Bronchial epithelial cell (primary cell): ENCODE measurements around the gene SETBP1. TPM values are rescaled to one million over a fixed set of nuclear protein-coding genes. Genes with fewer than 3 reads are reported as not detected.

ENCODE experiments used
- DNase-seq: peaks from one replicate; pipeline ENCODE4 v3.0.0-alpha.2; 2010; ENCODE audit warnings: low read depth
- FAIRE-seq: peaks from 2 replicates; lab custom pipeline; 2011; peaks lifted over from hg19 to GRCh38; lab: Jason Lieb, UNC
- H3K27me3 ChIP-seq: 2 replicates; pipeline ENCODE4 v1.5.1; 2011; ENCODE audit warnings: low read length; ENCODE audit not compliant: control insufficient read depth, insufficient read depth
- H3K36me3 ChIP-seq: 2 replicates; pipeline ENCODE4 v1.5.1; 2011; ENCODE audit warnings: low read length; ENCODE audit not compliant: control insufficient read depth, insufficient read depth
- H3K4me3 ChIP-seq: 2 replicates; pipeline ENCODE4 v1.5.1; 2011; ENCODE audit warnings: mild to moderate bottlenecking, low read depth, low read length, control low read depth
- total RNA-seq: library from RNA; depleted of rRNA; stranded (reverse); fragments of >200 nt; gene quantifications from 2 replicates; pipeline ENCODE4 v1.2.1, GENCODE V29; 2014
- TF ChIP-seq, protein P1 (sequence below): IDR thresholded peaks from 2 replicates; pipeline ENCODE4 v1.5.1; 2011; ENCODE audit warnings: mild to moderate bottlenecking, moderate library complexity, low read length, control low read depth, inconsistent platforms; ENCODE audit not compliant: insufficient read depth, severe bottlenecking

Gene SETBP1
- total RNA-seq, 1 donor from 2014 or later, result 1.8 TPM

DNA sequence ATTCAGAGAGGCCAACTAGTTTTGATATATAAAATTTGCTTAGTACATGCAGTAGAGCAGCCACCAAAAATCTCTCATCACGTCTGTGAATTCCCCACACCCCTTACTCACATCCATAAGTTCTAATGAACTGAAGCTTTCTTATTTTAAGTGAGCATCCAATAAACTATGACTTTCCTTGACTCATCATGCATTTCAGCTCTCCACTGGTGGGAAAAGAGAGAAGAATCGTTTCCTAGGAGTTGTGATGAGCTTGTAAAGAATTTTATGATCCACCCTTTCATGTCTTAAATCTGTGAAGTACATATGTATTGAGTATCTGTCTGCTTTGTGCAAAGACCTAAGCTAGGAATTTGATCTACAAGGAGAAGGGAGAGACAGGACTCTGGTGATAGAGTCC lies 428.6 kb downstream of the SETBP1 start:
- no peaks in the 10 kb centered on the region for H3K27me3 ChIP-seq
- DNase-seq, result no peak
- TF ChIP-seq, protein P1, sequence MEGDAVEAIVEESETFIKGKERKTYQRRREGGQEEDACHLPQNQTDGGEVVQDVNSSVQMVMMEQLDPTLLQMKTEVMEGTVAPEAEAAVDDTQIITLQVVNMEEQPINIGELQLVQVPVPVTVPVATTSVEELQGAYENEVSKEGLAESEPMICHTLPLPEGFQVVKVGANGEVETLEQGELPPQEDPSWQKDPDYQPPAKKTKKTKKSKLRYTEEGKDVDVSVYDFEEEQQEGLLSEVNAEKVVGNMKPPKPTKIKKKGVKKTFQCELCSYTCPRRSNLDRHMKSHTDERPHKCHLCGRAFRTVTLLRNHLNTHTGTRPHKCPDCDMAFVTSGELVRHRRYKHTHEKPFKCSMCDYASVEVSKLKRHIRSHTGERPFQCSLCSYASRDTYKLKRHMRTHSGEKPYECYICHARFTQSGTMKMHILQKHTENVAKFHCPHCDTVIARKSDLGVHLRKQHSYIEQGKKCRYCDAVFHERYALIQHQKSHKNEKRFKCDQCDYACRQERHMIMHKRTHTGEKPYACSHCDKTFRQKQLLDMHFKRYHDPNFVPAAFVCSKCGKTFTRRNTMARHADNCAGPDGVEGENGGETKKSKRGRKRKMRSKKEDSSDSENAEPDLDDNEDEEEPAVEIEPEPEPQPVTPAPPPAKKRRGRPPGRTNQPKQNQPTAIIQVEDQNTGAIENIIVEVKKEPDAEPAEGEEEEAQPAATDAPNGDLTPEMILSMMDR, result no peak
- no peak overlapping the region for H3K4me3 ChIP-seq
- no peak for FAIRE-seq
- H3K36me3 ChIP-seq, result no peaks in the 10 kb centered on the region

DNA sequence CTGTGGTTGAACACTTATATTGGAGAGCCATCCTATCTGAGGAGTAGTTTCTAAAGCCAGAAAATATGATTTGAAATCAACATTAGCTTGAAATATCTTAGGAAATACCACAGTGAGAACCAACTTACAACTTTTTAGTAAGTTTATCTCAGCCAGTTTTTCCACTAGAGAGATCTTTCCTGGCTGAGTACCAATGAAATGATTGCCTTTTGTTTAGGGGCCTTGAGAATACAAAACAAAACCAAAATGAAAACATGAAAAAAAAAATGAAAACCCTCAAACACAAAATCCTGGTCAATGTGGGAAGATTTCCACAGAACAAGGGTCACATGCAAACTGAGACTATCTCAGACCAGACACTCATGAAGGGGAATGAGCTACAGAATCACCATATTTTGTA lies 429.0 kb downstream of the SETBP1 start:
- no peak overlapping the region for H3K4me3 ChIP-seq
- H3K36me3 ChIP-seq, result no peaks in the 10 kb centered on the region
- H3K27me3 ChIP-seq, result no peaks in the 10 kb centered on the region
- FAIRE-seq (no peak), DNase-seq (no peak)
- TF ChIP-seq, protein P1, result no peak

DNA sequence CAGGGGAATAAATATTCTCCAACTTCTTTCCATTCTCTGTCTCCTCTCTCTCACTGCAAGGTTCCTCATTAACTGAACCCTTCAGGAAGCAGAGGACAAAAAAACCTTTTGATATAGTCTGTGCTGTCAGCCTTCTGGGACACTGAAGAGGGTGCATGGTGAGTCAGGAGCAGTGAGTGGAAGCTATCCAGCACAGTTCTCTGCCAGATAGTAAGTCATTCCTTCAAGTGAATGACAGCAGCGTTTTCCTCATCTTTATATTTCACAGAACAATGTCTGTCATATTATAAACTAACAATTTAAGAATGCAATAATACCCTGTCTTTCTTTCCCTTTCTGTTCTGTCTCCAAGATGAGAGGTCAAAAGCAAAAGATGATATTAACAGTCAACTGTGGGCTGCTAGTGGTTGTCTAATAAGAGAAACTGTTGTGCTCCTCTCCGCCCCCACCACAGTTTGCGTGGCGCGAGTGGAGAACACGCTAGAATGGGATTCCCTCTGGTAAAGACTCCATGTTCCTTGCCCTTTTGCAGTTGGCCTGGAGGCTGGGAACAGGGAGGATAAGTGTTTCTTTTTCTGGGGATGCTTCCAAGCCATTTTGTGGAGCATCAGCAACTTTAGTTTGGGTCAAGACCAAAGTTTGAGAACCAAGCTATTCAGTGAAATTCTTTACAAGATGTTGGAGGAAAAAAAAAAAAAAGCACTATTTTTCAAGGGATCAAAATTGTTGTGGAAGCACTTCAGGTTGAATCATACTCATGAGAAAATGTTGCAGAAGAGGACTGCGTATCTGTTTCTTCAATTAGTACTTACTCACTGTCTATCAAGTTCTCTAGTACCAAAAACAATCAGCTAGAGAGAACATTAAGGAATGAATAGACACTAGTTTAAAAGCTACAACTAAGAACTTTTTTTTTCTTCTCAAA lies 430.2 kb downstream of the SETBP1 start:
- FAIRE-seq (no peak), DNase-seq (peak; percentile 11)
- TF ChIP-seq, protein P1, result no peak
- H3K4me3 ChIP-seq, result no peak overlapping the region
- H3K27me3 ChIP-seq, result no peaks in the 10 kb centered on the region
- no peaks in the 10 kb centered on the region for H3K36me3 ChIP-seq

DNA sequence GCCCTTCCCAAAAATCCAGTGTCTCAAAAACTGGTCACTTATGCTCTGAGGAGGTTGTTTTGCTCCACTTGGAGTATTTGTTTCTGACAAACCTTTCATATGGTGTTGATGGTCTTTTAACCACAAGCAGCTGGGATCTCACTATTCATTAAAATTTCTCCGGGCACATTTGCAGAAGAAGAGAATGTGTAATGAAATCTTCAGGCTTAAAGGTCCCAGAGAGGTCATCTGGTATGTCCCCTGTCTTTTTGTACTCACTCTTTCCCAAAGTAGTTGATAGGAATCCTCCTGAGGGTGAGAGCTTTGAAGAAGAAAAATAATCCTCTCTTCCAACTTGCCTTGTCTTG lies 430.8 kb downstream of the SETBP1 start:
- DNase-seq, result no peak
- TF ChIP-seq, protein P1, result no peak
- Histone ChIP-seq H3K27me3 (no peaks in the 10 kb centered on the region), H3K4me3 (no peak overlapping the region), H3K36me3 (no peaks in the 10 kb centered on the region)
- no peak for FAIRE-seq

DNA sequence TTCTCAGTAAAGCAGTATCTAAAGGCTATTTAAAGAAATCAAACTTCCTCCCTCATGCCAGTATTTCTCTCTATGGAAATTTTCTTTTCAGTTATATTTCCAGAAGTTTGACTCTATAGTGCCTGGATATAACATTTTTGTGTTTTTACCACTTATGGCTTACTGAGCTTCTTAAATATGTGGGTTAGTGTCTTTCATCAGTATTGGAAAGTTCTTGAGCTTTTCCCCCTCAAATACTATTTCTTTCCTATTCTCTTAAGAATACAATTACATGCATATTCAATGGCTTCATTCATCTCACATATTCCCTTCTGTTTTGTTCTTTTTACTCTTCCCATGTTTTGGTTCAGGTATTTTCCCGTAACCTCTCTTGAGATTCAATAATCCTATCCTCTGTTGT lies 432.0 kb downstream of the SETBP1 start:
- no peaks in the 10 kb centered on the region for H3K27me3 ChIP-seq
- H3K4me3 ChIP-seq, result no peak overlapping the region
- FAIRE-seq (no peak), DNase-seq (no peak)
- no peaks in the 10 kb centered on the region for H3K36me3 ChIP-seq
- TF ChIP-seq, protein P1, result no peak
